K562 (cell line): ENCODE measurements around the gene EPHX1. TPM values are rescaled to one million over a fixed set of nuclear protein-coding genes. Genes with fewer than 3 reads are reported as not detected.

Experiments
- EP300 ChIP-seq: IDR thresholded peaks from 2 replicates; pipeline ENCODE4 v1.6.1; 2012; ENCODE audit warnings: low read length, improper control_type of control experiment
- GATAD2A ChIP-seq: fragments of 450-650 bp; IDR thresholded peaks from 2 replicates; pipeline ENCODE4 v1.6.1; 2017
- KDM1A ChIP-seq, 2 experiments: fragments of 450-650 bp; IDR thresholded peaks; 2 replicates each; pipeline ENCODE4 v1.6.1; 2016; ENCODE audit warnings: mild to moderate bottlenecking in 2 of 2
- MTF1 ChIP-seq: fragments of 250-450 bp; sonication (Bioruptor Pico); IDR thresholded peaks from 2 replicates; pipeline ENCODE4 v1.9.0; 2021; ENCODE audit warnings: moderate library complexity, mild to moderate bottlenecking, inconsistent platforms, borderline replicate concordance
- NFE2L1 ChIP-seq: fragments of 450-650 bp; IDR thresholded peaks from 2 replicates; pipeline ENCODE4 v1.6.1; 2016; ENCODE audit warnings: missing genetic modification characterization, low read depth, mild to moderate bottlenecking, missing compliant biosample characterization, moderate library complexity, borderline replicate concordance
- OTX1 ChIP-seq: fragments of 450-650 bp; formaldehyde crosslinking; IDR thresholded peaks from 2 replicates; pipeline ENCODE4 v1.4.0; 2022; ENCODE audit warnings: mild to moderate bottlenecking
- PYGO2 ChIP-seq: fragments of 450-650 bp; IDR thresholded peaks from 2 replicates; pipeline ENCODE4 v1.6.1; 2016; ENCODE audit warnings: mild to moderate bottlenecking, missing genetic modification characterization, moderate library complexity, missing compliant biosample characterization
- SREBF2 ChIP-seq: sonication (generic); formaldehyde crosslinking; IDR thresholded peaks from 2 replicates; pipeline ENCODE4 v1.4.0; 2020; ENCODE audit warnings: mild to moderate bottlenecking, missing genetic modification reagents
- TGIF2 ChIP-seq: sonication (generic); formaldehyde crosslinking; IDR thresholded peaks from 2 replicates; pipeline ENCODE4 v1.8.1; 2022; ENCODE audit warnings: mild to moderate bottlenecking, missing genetic modification reagents, moderate library complexity
- ZBTB26 ChIP-seq: fragments of 450-650 bp; formaldehyde crosslinking; IDR thresholded peaks from 2 replicates; pipeline ENCODE4 v1.4.0; 2022; ENCODE audit warnings: missing genetic modification characterization
- ZBTB9 ChIP-seq: fragments of 450-650 bp; formaldehyde crosslinking; IDR thresholded peaks from 2 replicates; pipeline ENCODE4 v1.4.0; 2020; ENCODE audit warnings: mild to moderate bottlenecking, moderate library complexity
- ZNF140 ChIP-seq: fragments of 250-450 bp; sonication (Bioruptor Pico); IDR thresholded peaks from 2 replicates; pipeline ENCODE4 v1.8.0; 2021; ENCODE audit warnings: moderate library complexity, mild to moderate bottlenecking, inconsistent platforms
- ZNF280B ChIP-seq: fragments of 250-450 bp; sonication (Bioruptor Pico); IDR thresholded peaks from 2 replicates; pipeline ENCODE4 v1.5.1; 2021; ENCODE audit warnings: mild to moderate bottlenecking
- ZNF609 ChIP-seq: sonication (generic); formaldehyde crosslinking; IDR thresholded peaks from 2 replicates; pipeline ENCODE4 v1.8.1; 2023; ENCODE audit warnings: missing genetic modification reagents, mild to moderate bottlenecking, borderline replicate concordance
- ZNF696 ChIP-seq: fragments of 250-450 bp; sonication (Bioruptor Pico); conservative IDR thresholded peaks from 2 replicates; pipeline ENCODE4 v1.4.0; 2020; ENCODE audit warnings: mild to moderate bottlenecking, moderate library complexity
- ZSCAN32 ChIP-seq: fragments of 450-650 bp; formaldehyde crosslinking; IDR thresholded peaks from 2 replicates; pipeline ENCODE4 v1.4.0; 2020; ENCODE audit warnings: mild to moderate bottlenecking, moderate library complexity
- polyA plus RNA-seq, 8 experiments: library from polyadenylated mRNA; depleted of rRNA in 4 of 8; stranded (reverse) in 5 of 8; unstranded in 3 of 8; fragments of >200 nt; fragmentation: Nextera tagmentation in 2 of 8; fragmentation: Illumina TruSeq in 1 of 8; extraction: Ambion mirVana in 2 of 8; extraction: Trizol in 1 of 8; gene quantifications; 2 replicates each; pipeline versions ENCODE4 v1.2.1 to v1.2.3, GENCODE V29; 2011 to 2014; ENCODE audit warnings: inconsistent platforms in 1 of 8, missing spikeins in 1 of 8
- total RNA-seq, 7 experiments: library from RNA; depleted of rRNA in 6 of 7; stranded (reverse); fragments of >200 nt in 6 of 7; fragmentation: Illumina TruSeq in 2 of 7; extraction: Trizol in 2 of 7; gene quantifications; 2 replicates each; pipeline versions ENCODE4 v1.2.1 to v1.2.3, GENCODE V29; 2011 to 2021; ENCODE audit warnings: low replicate concordance in 1 of 7
- TF ChIP-seq, protein P1 (sequence below), 3 experiments: fragments of 200-800 bp in 1 of 3; sonication (Bioruptor generic) in 1 of 3; sonication (generic) in 1 of 3; formaldehyde crosslinking in 1 of 3; IDR thresholded peaks; 2 replicates each; pipeline versions ENCODE4 v1.6.1 to v1.8.0; 2016 to 2022; ENCODE audit warnings: mild to moderate bottlenecking in 2 of 3, missing compliant biosample characterization in 2 of 3, missing genetic modification characterization in 2 of 3, missing genetic modification reagents in 1 of 3

The EPHX1 gene
- total and polyA plus RNA-seq, 9 of the 15 experiments (the other 6 are each of a cell fraction or from before 2014, with no cell fraction given), result 0.21 to 27.0 (median 6.7) TPM

DNA sequence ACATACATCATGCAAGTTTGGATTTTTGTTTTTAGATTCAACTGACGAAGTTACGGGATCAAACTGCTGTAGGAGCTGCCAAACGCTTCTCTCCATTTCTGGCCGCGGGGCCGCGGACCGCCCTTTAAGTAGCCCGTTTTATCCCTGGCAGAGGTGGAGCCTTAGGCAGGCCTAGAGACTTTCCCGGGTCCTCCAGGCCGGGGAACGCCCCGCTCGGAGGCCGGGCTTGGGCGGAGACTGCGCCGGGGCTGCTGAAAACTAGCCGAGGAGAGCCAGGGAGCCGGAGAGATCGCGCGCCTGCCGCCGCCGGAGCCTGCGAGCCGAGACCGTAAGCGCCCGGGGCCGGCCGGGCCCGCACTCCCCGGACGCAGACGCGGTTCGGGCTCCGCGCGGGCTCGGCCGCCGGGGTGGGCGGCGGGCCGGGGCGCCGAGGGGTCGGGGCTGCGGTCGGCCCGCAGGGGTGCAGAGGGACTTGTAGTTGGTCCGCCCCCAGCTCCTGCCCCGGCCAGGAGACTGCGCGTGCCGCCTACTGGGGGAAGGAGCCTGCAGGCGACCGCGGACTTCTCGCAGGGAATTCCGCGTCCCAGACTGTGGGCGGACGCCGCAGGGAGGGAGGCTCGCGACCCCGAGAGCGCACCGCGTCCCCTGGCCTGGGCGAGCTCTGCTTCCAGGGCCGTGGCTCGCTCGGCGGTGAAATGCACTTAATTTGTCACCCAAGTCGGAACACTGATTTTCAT lies at the start of gene EPHX1 (continued):
- TF ChIP-seq MTF1, result no peak
- TF ChIP-seq ZNF696, result no peak
- TF ChIP-seq, protein P1, sequence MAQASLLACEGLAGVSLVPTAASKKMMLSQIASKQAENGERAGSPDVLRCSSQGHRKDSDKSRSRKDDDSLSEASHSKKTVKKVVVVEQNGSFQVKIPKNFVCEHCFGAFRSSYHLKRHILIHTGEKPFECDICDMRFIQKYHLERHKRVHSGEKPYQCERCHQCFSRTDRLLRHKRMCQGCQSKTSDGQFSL (CRISPR knock-in tag; IDR thresholded peaks at IDR 0.05), result no peak
- TF ChIP-seq, protein P1 (tag; IDR thresholded peaks at IDR 0.05), result no peak
- TF ChIP-seq KDM1A (IDR thresholded peaks at IDR 0.05), result no peak
- TF ChIP-seq ZNF280B (CRISPR knock-in tag), result no peak
- no peak for TF ChIP-seq EP300
- no peak for TF ChIP-seq GATAD2A
- TF ChIP-seq ZBTB9 (CRISPR knock-in tag), result no peak
- no peak for TF ChIP-seq OTX1
- no peak for TF ChIP-seq ZSCAN32 (CRISPR knock-in tag)
- TF ChIP-seq ZNF609, result no peak
- TF ChIP-seq NFE2L1 (tag), result no peak
- TF ChIP-seq PYGO2 (tag), result no peak
- no peak for TF ChIP-seq TGIF2 (CRISPR knock-in tag)
- TF ChIP-seq ZBTB26 (CRISPR knock-in tag), result no peak
- no peak for TF ChIP-seq SREBF2
- TF ChIP-seq ZNF140, result no peak
